ENCODE data around the gene SLIT1.

- TF ChIP-seq POLR2A (IDR thresholded peaks at IDR 0.05) (no peak), CTCF (IDR thresholded peaks at IDR 0.05) (no peak)
Measured at GRCh38 chr10:96991313-96991841, 194.4 kb downstream of the SLIT1 start.
